RWPE2 (cell line): ENCODE data around the gene IL31.

ENCODE experiments used
- ATAC-seq: fragments of 200-7000 bp; cut with Tn5 transposase; 3 replicates; pipeline ENCODE4 v1.9.1; 2021; ENCODE audit warnings: low read depth
- DNase-seq: peaks from one replicate; pipeline ENCODE4 v3.0.0-alpha.2; 2020; ENCODE audit warnings: low spot score
- H3K27ac ChIP-seq: fragments of 450-650 bp; 2 replicates; pipeline ENCODE4 v1.5.1; 2017; ENCODE audit warnings: mild to moderate bottlenecking; ENCODE audit not compliant: poor library complexity, severe bottlenecking
- H3K27me3 ChIP-seq: fragments of 250-450 bp; sonication (Bioruptor Pico); 2 replicates; pipeline ENCODE4 v1.5.1; 2021; ENCODE audit warnings: mild to moderate bottlenecking, moderate library complexity; ENCODE audit not compliant: insufficient read depth, poor library complexity, severe bottlenecking
- H3K36me3 ChIP-seq: fragments of 250-450 bp; sonication (Bioruptor Pico); 2 replicates; pipeline ENCODE4 v1.5.1; 2020; ENCODE audit warnings: low read depth, mild to moderate bottlenecking, moderate library complexity
- H3K4me1 ChIP-seq: fragments of 250-450 bp; sonication (Bioruptor Pico); 2 replicates; pipeline ENCODE4 v1.5.1; 2021; ENCODE audit warnings: mild to moderate bottlenecking, moderate library complexity; ENCODE audit not compliant: insufficient read depth, poor library complexity, severe bottlenecking
- H3K4me3 ChIP-seq: fragments of 250-450 bp; sonication (Bioruptor Pico); 2 replicates; pipeline ENCODE4 v1.5.1; 2021; ENCODE audit warnings: mild to moderate bottlenecking, moderate library complexity; ENCODE audit not compliant: severe bottlenecking
- H3K9me3 ChIP-seq: fragments of 250-450 bp; sonication (Bioruptor Pico); 2 replicates; pipeline ENCODE4 v1.5.1; 2021; ENCODE audit warnings: mild to moderate bottlenecking, moderate library complexity; ENCODE audit not compliant: severe bottlenecking
- CTCF ChIP-seq: fragments of 450-650 bp; IDR thresholded peaks from one replicate; pipeline ENCODE4 v1.5.1; 2017; ENCODE audit warnings: mild to moderate bottlenecking, moderate library complexity; ENCODE audit not compliant: poor library complexity, severe bottlenecking

The IL31 gene

GRCh38 chr12:122141911-122142725 is 31.9 kb downstream of the IL31 start:
- Histone ChIP-seq H3K4me3 (no peak overlapping the region), H3K27me3 (no peaks in the 10 kb centered on the region), H3K36me3 (peaks cover 46% of the 10 kb centered on the region), H3K9me3 (no peaks in the 10 kb centered on the region), H3K27ac (no peak overlapping the region), H3K4me1 (no peaks in the 10 kb centered on the region)
- DNase-seq (no peak), ATAC-seq (no peak)
- TF ChIP-seq CTCF = no peak

GRCh38 chr12:122140467-122141257 is 33.4 kb downstream of the IL31 start:
- Histone ChIP-seq H3K27me3 (no peaks in the 10 kb centered on the region), H3K4me1 (no peaks in the 10 kb centered on the region), H3K27ac (no peak overlapping the region), H3K36me3 (peaks cover 46% of the 10 kb centered on the region), H3K9me3 (no peaks in the 10 kb centered on the region), H3K4me3 (no peak overlapping the region)
- ATAC-seq (no peak), DNase-seq (no peak)
- no peak for TF ChIP-seq CTCF

- ATAC-seq = no peak
Measured at GRCh38 chr12:122139941-122140340, 34.1 kb downstream of the IL31 start.

GRCh38 chr12:122139266-122139665 is 34.8 kb downstream of the IL31 start:
- no peak overlapping the region for H3K4me3 ChIP-seq
- H3K27ac ChIP-seq = no peak overlapping the region
- DNase-seq = no peak
- no peak for TF ChIP-seq CTCF
- no peaks in the 10 kb centered on the region for H3K9me3 ChIP-seq
- ATAC-seq = no peak
- peaks cover 46% of the 10 kb centered on the region for H3K36me3 ChIP-seq
- no peaks in the 10 kb centered on the region for H3K27me3 ChIP-seq
- no peaks in the 10 kb centered on the region for H3K4me1 ChIP-seq

More at GRCh38 chr12:122139941-122140340, 34.1 kb downstream of the IL31 start:
- no peak overlapping the region for H3K27ac ChIP-seq
- no peaks in the 10 kb centered on the region for H3K9me3 ChIP-seq
- TF ChIP-seq CTCF = no peak
- no peak overlapping the region for H3K4me3 ChIP-seq
- H3K27me3 ChIP-seq = no peaks in the 10 kb centered on the region
- no peaks in the 10 kb centered on the region for H3K4me1 ChIP-seq
- no peak for DNase-seq
- H3K36me3 ChIP-seq = peaks cover 46% of the 10 kb centered on the region
